ENCODE results near the gene CCNJL.
"Not testable (repeated sequence)": the region's sequence is repeated elsewhere in the genome, so short reads cannot be mapped to it uniquely, and the experiment has no call there.

The CCNJL gene

DNA sequence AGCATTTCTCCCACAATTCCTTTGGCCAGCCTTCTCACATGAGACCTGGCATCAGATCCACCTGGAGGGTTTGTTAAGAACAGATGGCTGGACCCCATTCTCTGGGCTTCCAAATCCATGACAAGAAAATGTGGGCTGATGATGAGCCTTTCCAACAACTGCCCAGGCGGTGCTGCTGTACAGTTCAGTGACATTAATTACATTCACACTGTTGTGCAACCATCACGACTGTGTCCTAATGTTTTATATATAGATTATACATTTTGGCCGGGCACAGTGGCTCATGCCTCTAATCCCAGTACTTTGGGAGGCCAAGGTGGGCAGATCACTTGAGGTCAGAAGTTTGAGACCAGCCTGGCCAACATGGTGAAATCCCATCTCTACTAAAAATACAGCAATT, 22.4 kb upstream of the CCNJL start:
- DNase-seq (ENCODE audit: low read depth in 2 of 2, low spot score in 1 of 2), result not testable (repeated sequence)

- DNase-seq (ENCODE audit: low read depth in 2 of 2, low spot score in 1 of 2), result no peak
Observed at GRCh38 chr5:160333721-160334120, 21.4 kb upstream of the CCNJL start.

- no peak for DNase-seq (ENCODE audit: low read depth in 2 of 2, low spot score in 1 of 2)
Observed at GRCh38 chr5:160330212-160330611, 17.8 kb upstream of the CCNJL start.

DNA sequence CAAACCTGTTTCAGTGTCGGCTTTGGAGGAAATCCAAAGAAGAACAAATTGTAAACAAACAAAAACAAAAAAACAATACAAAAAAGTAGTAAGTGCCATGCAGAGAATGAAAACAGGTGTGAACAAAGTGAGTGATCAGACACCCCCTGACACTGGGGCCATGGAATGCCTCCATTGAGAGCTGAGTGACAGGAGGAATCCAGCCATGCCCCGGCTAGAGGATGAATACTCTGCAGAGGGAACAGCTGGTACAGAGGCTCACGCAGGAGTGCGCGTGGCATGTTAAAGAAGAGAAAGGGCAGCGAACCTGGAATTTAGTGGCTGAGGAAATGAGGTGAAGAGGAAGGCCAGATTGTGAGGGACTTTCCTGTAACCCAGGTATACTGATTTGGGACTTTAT, 15.5 kb upstream of the CCNJL start:
- DNase-seq (ENCODE audit: low read depth in 2 of 2, low spot score in 1 of 2), result no peak

DNA sequence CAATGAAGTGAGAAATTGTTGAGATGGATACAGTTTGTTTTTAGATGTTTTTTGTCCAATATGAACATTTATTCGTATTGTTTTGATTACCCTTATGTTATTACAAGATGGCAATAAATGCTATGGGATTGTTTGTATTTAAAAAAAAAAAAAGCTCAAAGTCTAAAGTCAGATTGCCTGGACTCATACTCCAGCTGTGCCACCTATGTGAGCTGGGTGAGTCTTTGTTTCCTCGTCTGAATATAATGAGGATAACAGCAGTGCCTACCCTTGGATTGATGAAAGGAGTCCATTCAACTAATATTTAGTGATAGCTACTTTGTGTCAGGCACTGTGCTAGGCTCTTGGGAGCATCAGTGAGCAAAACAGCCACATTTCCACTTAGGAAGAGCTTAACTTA, 14.6 kb upstream of the CCNJL start:
- no peak for DNase-seq (ENCODE audit: low read depth in 2 of 2, low spot score in 1 of 2)

DNA sequence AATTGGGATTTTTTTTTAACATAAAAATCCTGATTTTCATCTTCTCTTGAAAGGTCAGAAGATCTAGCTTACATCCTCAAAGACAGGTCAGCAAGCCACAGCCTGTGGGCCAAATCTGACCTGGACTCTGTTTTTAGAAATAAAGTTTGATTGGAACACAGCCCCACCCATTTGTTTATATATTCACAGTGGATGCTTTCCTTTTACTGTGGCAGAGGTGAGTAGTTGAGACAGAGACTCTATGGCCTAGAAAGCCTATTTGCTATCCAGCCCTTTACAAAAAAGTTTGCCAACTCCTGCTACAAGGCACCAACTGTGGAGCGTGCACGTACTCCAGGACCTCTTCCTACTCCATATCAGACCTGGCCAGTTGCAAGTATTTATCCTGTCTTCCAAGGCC, 13.4 kb upstream of the CCNJL start:
- DNase-seq (ENCODE audit: low read depth in 2 of 2, low spot score in 1 of 2), result no peak

DNA sequence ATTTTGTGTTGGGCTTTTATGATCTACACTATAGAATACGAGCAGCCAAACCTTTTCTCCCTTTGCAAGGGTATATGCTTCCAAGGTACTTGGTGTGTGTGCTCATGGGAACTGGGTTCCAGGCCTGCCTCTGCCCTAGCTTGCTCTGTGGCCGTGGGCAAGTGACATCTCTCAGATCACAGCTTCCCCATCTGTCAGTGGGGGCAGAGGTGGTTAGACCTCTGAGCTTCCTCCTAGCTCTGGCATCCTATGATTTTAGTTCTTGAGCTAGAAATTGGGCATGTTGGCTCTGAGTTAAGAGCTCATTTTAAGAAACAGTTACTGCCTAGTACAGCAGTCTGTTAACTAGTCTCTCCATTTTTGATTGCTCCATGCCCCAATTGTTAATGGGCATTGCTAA, 12.5 kb upstream of the CCNJL start:
- DNase-seq (ENCODE audit: low read depth in 2 of 2, low spot score in 1 of 2), result no peak

DNA sequence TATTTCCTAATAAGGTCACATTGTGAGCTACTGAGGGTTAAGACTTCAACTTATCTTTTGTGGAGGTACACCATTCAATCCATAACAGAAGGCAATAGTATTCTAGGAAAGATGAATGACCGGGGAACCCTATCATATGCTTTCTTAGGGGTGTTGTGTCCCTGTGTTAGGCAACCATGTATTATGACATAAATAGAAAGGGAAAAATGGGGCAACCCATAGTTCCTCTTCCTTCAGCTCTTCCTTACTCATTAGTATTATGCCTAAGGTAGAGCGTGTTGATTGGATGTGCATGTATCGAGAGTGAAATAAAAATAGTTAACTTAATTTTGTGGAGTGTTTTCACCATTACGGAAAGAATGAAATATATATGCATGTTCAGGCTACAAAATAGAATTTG, 6.0 kb upstream of the CCNJL start:
- DNase-seq (ENCODE audit: low read depth in 2 of 2, low spot score in 1 of 2), result no peak

GRCh38 chr5:160317434-160317833, 5.1 kb upstream of the CCNJL start:
- no peak for DNase-seq (ENCODE audit: low read depth in 2 of 2, low spot score in 1 of 2)

DNA sequence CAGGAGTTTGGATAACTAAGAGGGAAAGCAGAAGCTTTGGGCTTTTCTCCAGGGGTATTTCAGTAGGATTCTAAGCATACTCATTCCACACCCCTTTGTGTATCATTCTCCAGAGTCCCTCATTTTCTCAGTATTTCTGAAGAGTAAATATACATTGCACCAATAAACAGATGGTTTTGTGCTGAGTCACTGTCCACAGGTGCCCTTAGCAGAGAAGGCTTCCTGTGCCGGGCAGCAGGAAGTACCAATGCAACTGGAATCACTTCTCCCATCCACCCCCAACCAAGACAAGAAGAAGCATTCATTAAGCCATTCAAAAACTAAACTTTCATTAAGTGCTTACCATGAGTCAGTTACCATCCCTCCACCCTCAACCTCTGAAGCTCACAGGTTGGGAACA, 3.6 kb upstream of the CCNJL start:
- DNase-seq (ENCODE audit: low read depth in 2 of 2, low spot score in 1 of 2), result no peak

DNA sequence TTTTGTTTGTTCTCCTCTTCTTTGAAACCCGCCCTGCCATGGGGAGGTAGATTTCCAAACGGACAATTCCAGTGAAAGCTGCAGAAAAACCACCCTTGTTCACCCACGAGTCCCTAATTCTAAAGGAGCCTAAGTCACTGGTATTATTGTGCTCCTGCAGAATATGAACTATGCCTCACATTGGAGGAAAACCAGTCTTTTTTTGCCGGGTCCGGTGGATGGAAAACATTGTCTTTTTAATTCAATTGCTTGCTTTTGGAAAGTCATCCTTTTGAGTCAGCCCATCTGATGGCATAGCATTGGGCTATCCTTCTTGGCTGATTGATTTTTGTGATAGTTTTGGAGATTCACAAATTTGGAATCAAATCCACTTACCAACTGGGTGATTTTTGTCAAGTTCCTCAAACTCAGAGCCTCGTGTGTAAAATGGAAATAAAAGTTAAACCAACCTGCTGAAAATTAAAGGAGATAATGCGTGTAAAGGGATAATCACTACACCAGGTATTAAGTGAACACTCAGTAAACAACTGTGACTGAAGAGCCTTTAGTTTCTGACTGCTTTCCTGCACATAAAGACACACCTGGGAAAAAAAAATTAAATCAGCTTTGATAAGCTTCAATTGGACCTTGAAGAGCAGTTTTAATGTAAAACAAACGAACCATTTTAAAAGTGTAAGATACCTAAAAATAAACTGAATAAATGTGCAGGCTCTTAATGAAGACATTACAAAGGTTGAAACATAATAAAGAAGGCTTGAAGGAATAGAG, 780 bp upstream of the CCNJL start:
- no peak for DNase-seq (ENCODE audit: low read depth in 2 of 2, low spot score in 1 of 2)

DNA sequence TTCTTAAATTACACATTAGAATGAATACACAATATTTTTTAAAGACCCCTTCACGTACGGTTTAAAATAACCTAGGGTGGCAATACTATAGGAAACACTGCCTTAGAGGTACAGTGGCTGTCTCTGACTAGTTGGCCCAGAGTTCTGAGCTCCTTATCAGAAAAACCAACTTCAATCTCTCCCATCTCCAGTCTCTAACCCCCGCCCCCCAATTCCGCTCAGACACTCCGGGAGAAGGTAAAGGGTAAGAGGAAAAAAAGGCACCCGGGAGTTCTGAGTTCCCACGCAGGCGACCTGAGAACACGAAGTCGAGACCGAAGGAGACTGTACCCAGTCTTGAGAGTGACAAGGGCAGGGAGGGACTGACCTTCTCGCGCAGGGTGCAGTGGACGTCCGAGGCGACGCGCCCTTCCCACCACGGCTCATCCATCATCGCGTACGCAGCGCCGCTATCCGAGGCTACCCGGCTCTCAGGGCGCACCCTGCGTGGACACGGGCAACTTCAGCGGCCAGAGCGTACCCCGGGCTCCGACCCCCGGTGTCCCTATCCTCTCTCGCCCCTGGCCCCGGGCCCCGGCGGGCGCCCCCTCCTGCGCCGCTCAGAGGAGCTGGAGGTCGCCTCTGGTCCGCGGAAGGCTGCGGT, 752 bp downstream of the CCNJL start:
- DNase-seq (ENCODE audit: low read depth in 2 of 2, low spot score in 1 of 2), result no peak

- DNase-seq (ENCODE audit: low read depth in 2 of 2, low spot score in 1 of 2), result no peak
Observed at GRCh38 chr5:160310552-160311295, 1.6 kb downstream of the CCNJL start.

DNA sequence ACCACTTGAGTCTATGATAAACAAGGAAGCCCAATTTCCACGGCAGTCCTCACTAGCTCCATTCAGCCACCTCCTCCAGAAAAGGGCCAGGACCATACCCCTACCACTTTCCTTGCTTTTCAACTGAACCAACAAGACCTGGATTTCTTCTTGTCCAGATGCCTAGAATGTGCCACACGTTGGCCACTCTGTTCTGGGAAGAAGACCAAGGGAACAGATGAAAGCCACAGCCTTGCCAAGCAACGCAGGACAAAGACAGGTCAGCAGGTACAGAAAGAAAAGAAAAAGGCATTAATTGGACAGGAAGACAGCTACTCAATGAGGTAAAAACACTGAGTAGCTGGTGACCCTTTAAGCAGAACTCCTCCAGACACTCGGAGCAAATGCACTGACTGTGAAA, 2.2 kb downstream of the CCNJL start:
- DNase-seq (ENCODE audit: low read depth in 2 of 2, low spot score in 1 of 2), result no peak

GRCh38 chr5:160306696-160307095, 5.7 kb downstream of the CCNJL start:
- DNase-seq (ENCODE audit: low read depth in 2 of 2, low spot score in 1 of 2), result no peak

DNA sequence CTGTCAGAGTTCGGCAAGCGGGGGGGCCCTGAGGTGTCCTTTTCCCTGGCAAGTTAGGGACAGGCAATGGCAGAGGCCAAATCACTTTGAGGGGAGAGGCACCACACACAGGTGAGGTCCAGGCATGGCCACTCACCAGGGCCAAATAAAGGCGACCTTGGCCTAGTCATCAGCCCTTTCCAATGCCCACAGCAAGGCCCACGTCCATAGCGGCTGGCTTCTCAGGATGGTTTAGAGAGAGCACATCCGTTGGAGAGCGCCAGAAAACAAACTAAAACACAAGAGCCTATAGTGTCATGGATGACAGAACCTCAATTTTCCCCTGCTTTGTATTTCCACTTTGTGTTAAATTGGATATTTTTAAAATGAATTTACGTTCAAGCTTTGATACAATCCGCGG, 7.0 kb downstream of the CCNJL start:
- DNase-seq (ENCODE audit: low read depth in 2 of 2, low spot score in 1 of 2), result no peak

- DNase-seq (ENCODE audit: low read depth in 2 of 2, low spot score in 1 of 2), result no peak
Observed at GRCh38 chr5:160303690-160304089, 8.7 kb downstream of the CCNJL start.

DNA sequence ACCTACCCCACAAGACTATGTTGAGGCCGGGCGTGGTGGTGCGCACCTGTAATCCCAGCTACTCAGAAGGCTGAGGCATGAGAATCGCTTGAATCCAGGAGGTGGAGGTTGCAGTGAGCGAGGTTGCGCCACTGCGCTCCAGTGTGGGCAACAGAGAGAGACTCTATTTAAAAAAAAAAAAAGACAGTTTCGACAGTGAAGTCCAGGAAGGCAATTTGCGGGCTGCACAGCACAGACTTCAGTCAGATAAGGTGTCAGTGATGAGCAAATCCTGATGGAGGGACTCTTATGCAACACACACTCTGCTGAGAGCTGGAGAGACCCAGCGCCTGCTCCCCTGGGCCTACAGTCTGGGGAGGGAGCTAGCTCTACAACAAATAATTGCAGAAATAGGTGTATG, 14.2 kb downstream of the CCNJL start:
- no peak for DNase-seq (ENCODE audit: low read depth in 2 of 2, low spot score in 1 of 2)

- no peak for DNase-seq (ENCODE audit: low read depth in 2 of 2, low spot score in 1 of 2)
Observed at GRCh38 chr5:160297776-160298175, 14.6 kb downstream of the CCNJL start.

DNA sequence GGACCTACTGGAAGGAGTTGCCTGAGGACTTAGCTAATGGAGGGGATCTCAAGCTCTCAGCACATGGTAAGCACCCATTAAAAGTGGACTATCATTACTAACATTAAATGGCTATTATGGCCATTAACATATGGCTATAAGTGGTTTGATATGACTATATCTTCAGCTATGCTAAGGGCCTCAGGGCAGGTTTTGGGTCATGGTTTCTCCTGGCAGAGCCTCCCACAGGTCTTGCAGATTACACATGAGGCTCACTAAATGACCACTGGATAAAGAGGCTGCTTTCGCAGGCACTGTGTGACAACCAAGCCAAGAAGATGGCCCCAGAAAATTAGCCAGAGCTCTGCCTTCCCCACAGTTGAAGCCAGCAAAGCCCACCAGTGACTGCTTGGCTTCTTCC, 15.4 kb downstream of the CCNJL start:
- DNase-seq (ENCODE audit: low read depth in 2 of 2, low spot score in 1 of 2), result no peak

GRCh38 chr5:160296496-160296895, 15.9 kb downstream of the CCNJL start:
- no peak for DNase-seq (ENCODE audit: low read depth in 2 of 2, low spot score in 1 of 2)

DNA sequence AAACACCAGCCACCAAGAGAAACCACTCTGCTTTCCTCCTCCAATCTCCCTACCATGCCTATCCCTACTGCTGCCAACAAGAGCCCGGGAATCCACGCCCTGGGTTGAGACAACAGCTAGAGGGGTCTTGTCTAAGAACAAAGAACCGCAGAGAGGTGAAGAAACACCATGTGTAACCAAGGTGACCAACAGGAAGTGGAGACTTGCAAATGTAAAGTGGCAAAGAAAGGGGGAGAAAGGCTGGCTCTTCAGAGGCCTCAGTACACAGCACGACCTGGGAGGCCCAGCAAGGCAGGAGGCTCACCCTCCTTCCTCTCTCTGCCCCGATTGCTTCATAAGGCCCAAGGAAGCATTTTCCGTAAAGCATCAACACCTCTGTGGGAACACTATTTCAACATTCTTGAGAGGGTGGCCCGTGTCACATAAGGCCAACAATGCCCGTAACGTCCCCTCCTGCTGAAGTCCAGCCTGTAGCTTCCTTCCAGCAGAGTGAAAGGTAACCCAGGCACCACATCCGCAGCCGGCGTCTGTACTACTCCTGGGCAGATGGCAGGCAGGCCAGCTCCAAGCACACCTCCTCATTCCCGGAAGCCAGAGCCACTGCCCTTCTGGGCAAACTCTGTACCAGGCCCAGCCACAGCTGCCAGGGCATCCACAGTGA, 18.3 kb downstream of the CCNJL start:
- no peak for DNase-seq (ENCODE audit: low read depth in 2 of 2, low spot score in 1 of 2)

Data from stimulated activated CD8-positive, alpha-beta memory T cell treated with anti-CD3 and anti-CD28 coated beads, Interleukin-4, amount 100 ng/mL, for 4 hours (primary cell).